Gastrocnemius medialis (tissue), 4 donors: ENCODE data around the gene SEC62. TPM values are rescaled to one million over a fixed set of nuclear protein-coding genes. Genes with fewer than 3 reads are reported as not detected.

Experiments
- ATAC-seq, 2 donors: fragments of 150-250 bp; one replicate each; pipeline ENCODE4 v1.9.1; 2016
- DNase-seq, 2 donors: peaks; one replicate each; pipeline ENCODE4 v3.0.0-alpha.2; 2019
- H3K27ac ChIP-seq, 4 donors: fragments of 200-600 bp; sonication (generic); 1 replicate in 1 of 4; 2 replicates in 3 of 4; pipeline ENCODE4 v1.5.1; 2016 to 2018; ENCODE audit warnings: mild to moderate bottlenecking in 2 of 4, moderate library complexity in 1 of 4
- H3K27me3 ChIP-seq, 3 donors: fragments of 200-600 bp; sonication (generic) in 2 of 3; 1 replicate in 1 of 3; 2 replicates in 2 of 3; pipeline versions ENCODE4 v1.5.1 to v1.6.0; 2016 to 2019; ENCODE audit warnings: mild to moderate bottlenecking in 1 of 3, moderate library complexity in 1 of 3
- H3K36me3 ChIP-seq, 2 donors: fragments of 200-600 bp; sonication (generic) in 1 of 2; one replicate each; pipeline ENCODE4 v1.5.1; 2017 to 2018
- H3K4me1 ChIP-seq, 2 donors: fragments of 200-600 bp; sonication (generic) in 1 of 2; one replicate each; pipeline ENCODE4 v1.5.1; 2016 to 2017; ENCODE audit warnings: mild to moderate bottlenecking in 2 of 2
- H3K4me3 ChIP-seq, 4 donors: fragments of 200-600 bp; sonication (generic) in 3 of 4; 1 replicate in 1 of 4; 2 replicates in 3 of 4; pipeline ENCODE4 v1.5.1; 2016 to 2019; ENCODE audit warnings: mild to moderate bottlenecking in 2 of 4
- H3K9me3 ChIP-seq, 3 donors: fragments of 200-600 bp; sonication (generic) in 2 of 3; 1 replicate in 1 of 3; 2 replicates in 2 of 3; pipeline ENCODE4 v1.5.1; 2016 to 2019
- POLR2A ChIP-seq, 2 donors: fragments of 450-650 bp; IDR thresholded peaks; one replicate each; pipeline ENCODE4 v1.6.1; 2017; ENCODE audit warnings: antibody characterized with exemption in 2 of 2, mild to moderate bottlenecking in 2 of 2, moderate library complexity in 2 of 2
- in situ Hi-C, 4 donors: fragments of 200-750 bp; cut with MboI; loops; one replicate each; pipeline versions ENCODE4 v1.15.0 to v1.8.0; 2017; ENCODE audit warnings: low sequenced_read_pairs in 4 of 4
- intact Hi-C: fragments of 100-400 bp; cut with DNase I; formaldehyde crosslinking; loops from one replicate; pipeline ENCODE4 v1.15.1; 2023; ENCODE audit warnings: low total_unique reads
- total RNA-seq, 4 donors: library from RNA; depleted of rRNA; stranded (reverse); fragments of >200 nt; gene quantifications; one replicate each; pipeline versions ENCODE4 v1.1.0 to v1.2.3, GENCODE V29; 2016
- TF ChIP-seq, protein P1 (sequence below), 5 experiments: fragments of 450-650 bp in 3 of 5; fragments of 200-600 bp in 2 of 5; sonication (generic) in 2 of 5; IDR thresholded peaks in 4 of 5; conservative IDR thresholded peaks in 1 of 5; 1 replicate in 4 of 5; 2 replicates in 1 of 5; pipeline ENCODE4 v1.5.1; 2016 to 2019; ENCODE audit warnings: antibody characterized with exemption in 5 of 5, mild to moderate bottlenecking in 3 of 5, moderate library complexity in 3 of 5

Gene SEC62
- total RNA-seq, 4 donors from 2014 or later: 22.6 to 42.8 (median 30.4) TPM

DNA sequence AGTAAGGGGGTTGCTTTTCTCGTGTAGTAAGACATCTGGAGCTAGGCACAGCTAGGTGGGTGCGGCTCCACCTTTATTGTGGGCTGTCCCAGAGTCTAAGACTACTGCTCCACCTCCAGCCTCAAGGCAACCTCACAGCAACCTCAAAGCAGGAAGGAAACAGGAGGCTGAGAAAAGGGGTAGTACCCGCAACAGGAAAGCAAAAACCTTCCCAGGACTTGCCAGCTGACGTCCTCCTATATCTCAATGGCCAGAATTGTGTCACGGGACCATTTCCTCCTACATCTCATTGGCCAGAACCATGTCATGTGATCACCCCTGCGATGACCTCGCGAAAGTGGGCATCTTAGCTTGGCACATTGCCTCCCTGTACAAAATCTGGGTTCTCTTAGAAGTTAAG, 66.9 kb downstream of the SEC62 start:
- no peaks in the 10 kb centered on the region for H3K36me3 ChIP-seq
- H3K27ac ChIP-seq: no peak overlapping the region
- ATAC-seq: no peak
- H3K9me3 ChIP-seq: no peaks in the 10 kb centered on the region
- intact Hi-C loops: no loop called here
- peaks cover 10 to 13% (median 12%) of the 10 kb centered on the region in 3 donors for H3K27me3 ChIP-seq
- DNase-seq: no peak
- no peaks in the 10 kb centered on the region for H3K4me1 ChIP-seq
- in situ Hi-C loops: no loop called here
- TF ChIP-seq, protein P1, sequence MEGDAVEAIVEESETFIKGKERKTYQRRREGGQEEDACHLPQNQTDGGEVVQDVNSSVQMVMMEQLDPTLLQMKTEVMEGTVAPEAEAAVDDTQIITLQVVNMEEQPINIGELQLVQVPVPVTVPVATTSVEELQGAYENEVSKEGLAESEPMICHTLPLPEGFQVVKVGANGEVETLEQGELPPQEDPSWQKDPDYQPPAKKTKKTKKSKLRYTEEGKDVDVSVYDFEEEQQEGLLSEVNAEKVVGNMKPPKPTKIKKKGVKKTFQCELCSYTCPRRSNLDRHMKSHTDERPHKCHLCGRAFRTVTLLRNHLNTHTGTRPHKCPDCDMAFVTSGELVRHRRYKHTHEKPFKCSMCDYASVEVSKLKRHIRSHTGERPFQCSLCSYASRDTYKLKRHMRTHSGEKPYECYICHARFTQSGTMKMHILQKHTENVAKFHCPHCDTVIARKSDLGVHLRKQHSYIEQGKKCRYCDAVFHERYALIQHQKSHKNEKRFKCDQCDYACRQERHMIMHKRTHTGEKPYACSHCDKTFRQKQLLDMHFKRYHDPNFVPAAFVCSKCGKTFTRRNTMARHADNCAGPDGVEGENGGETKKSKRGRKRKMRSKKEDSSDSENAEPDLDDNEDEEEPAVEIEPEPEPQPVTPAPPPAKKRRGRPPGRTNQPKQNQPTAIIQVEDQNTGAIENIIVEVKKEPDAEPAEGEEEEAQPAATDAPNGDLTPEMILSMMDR (IDR thresholded peaks at IDR 0.05 in 4 of 5, conservative IDR thresholded peaks at IDR 0.05 in 1 of 5): no peak
- TF ChIP-seq POLR2A (IDR thresholded peaks at IDR 0.05): no peak
- H3K4me3 ChIP-seq: no peak overlapping the region

DNA sequence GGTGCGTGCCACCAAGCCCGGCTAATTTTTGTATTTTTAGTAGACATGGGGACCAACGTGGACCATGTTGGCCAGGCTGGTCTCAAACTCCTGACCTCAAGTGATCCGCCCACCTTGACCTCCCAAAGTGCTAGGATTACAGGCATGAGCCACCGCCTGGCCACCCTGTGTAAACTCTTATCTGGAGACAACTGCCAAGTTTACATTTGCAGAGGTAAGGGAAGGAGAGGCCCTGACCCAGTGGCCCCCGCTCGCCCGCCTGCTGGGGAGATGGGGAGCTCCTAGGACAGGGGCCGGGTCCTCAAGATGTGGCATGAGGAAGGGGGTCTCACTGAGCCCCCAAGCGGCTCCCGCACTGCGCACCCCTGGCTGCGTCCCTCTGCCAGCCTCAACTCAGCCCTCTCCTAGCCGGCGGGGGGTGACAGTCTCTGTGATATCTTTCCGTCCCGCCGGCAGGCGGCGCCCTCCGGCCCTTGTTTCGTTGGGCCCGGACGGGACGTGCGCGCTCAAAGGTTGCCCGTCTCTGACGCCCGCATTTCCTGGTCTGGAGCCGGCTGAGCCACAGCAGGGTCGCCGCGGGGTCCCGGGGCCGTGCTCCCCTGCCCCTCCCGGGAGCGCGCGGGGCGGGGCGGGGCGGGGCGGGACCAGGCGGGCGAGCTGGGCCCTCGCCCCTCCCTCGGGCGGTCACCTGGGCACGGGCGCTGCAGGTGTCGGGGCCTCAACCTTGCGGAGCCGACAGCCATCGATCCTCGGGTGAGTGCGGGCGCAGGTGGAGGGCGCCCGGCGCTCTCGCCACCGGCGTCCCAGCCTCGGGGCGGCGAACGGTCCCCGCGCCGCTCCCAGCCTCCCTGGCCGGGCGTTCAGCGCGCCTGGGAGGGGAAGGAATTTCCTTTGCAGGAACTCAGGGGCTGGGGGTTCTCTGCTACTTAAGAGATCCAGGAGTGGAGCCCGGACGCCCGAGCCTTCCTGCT, 71.1 kb downstream of the SEC62 start, which contains the start of gene GPR160:
GPR160 (plus strand) TSS at position 533 of the 971 bp plus-strand sequence. CDS start 45,978 bp downstream, outside the sequence.
- peak within 1 kb of the TSS; percentile 41 to 65 (median 54) for H3K4me3 ChIP-seq
- ATAC-seq: peak in 1 of 2 donors; percentile 27
- in situ Hi-C loops (no loop called here), intact Hi-C loops (no loop called here)
- H3K9me3 ChIP-seq: no peaks in the 10 kb centered on the region
- peaks cover 25 to 45% (median 30%) of the 10 kb centered on the region in 3 donors for H3K27me3 ChIP-seq
- H3K4me1 ChIP-seq: no peaks in the 10 kb centered on the region
- TF ChIP-seq, protein P1 (IDR thresholded peaks at IDR 0.05 in 4 of 5, conservative IDR thresholded peaks at IDR 0.05 in 1 of 5): peak; percentile 17 to 51 (median 44)
- TF ChIP-seq POLR2A (IDR thresholded peaks at IDR 0.05): no peak
- DNase-seq: no peak
- H3K27ac ChIP-seq: peak within 1 kb of the TSS in 1 of 4 donors; percentile 18
- H3K36me3 ChIP-seq: no peaks in the 10 kb centered on the region

GRCh38 chr3:170038434-170039110, 72.0 kb downstream of the SEC62 start:
- intact Hi-C loops: no loop called here
- in situ Hi-C loops: no loop called here
- Histone ChIP-seq H3K4me3 (peak overlapping the region; percentile 41 to 65 (median 54)), H3K9me3 (no peaks in the 10 kb centered on the region), H3K36me3 (no peaks in the 10 kb centered on the region), H3K4me1 (no peaks in the 10 kb centered on the region), H3K27ac (peak overlapping the region in 1 of 4 donors; percentile 18), H3K27me3 (peaks cover 25 to 49% (median 35%) of the 10 kb centered on the region in 3 donors)
- TF ChIP-seq, protein P1 (IDR thresholded peaks at IDR 0.05 in 4 of 5, conservative IDR thresholded peaks at IDR 0.05 in 1 of 5): no peak
- TF ChIP-seq POLR2A (IDR thresholded peaks at IDR 0.05): no peak
- ATAC-seq (no peak), DNase-seq (no peak)

- no peaks in the 10 kb centered on the region for H3K9me3 ChIP-seq
- DNase-seq: no peak
- H3K27ac ChIP-seq: no peak overlapping the region
- peaks cover 25 to 54% (median 35%) of the 10 kb centered on the region in 3 donors for H3K27me3 ChIP-seq
- no peak for ATAC-seq
- no peak for TF ChIP-seq POLR2A (IDR thresholded peaks at IDR 0.05)
- TF ChIP-seq, protein P1 (IDR thresholded peaks at IDR 0.05 in 4 of 5, conservative IDR thresholded peaks at IDR 0.05 in 1 of 5): no peak
- H3K4me1 ChIP-seq: no peaks in the 10 kb centered on the region
- intact Hi-C loops (no loop called here), in situ Hi-C loops (no loop called here)
- H3K4me3 ChIP-seq: no peak overlapping the region
- H3K36me3 ChIP-seq: no peaks in the 10 kb centered on the region
Observed at GRCh38 chr3:170040418-170040817, 73.8 kb downstream of the SEC62 start.
